ENCODE results near the gene CSRNP3.

CSRNP3 gene

GRCh38 chr2:165561516-165561915 lies 92.0 kb downstream of the CSRNP3 start:
- H3K4me3 ChIP-seq (ENCODE audit: low read depth, low read length), result no peak overlapping the region
- in situ Hi-C loops (cut with HindIII; ENCODE audit: low sequenced_read_pairs), result no loop called here
- DNase-seq (ENCODE audit: low read depth, low spot score), result no peak
- TF ChIP-seq CTCF (IDR thresholded peaks at IDR 0.05; ENCODE audit: low read depth, low read length), result no peak

GRCh38 chr2:165562233-165562632 lies 92.7 kb downstream of the CSRNP3 start:
- H3K4me3 ChIP-seq (ENCODE audit: low read depth, low read length), result no peak overlapping the region
- no peak for TF ChIP-seq CTCF (IDR thresholded peaks at IDR 0.05; ENCODE audit: low read depth, low read length)
- in situ Hi-C loops (cut with HindIII; ENCODE audit: low sequenced_read_pairs), result no loop called here
- no peak for DNase-seq (ENCODE audit: low read depth, low spot score)

GRCh38 chr2:165563468-165564225 lies 94.1 kb downstream of the CSRNP3 start:
- no peak overlapping the region for H3K4me3 ChIP-seq (ENCODE audit: low read depth, low read length)
- in situ Hi-C loops (cut with HindIII; ENCODE audit: low sequenced_read_pairs), result no loop called here
- DNase-seq (ENCODE audit: low read depth, low spot score), result no peak
- TF ChIP-seq CTCF (IDR thresholded peaks at IDR 0.05; ENCODE audit: low read depth, low read length), result no peak

GRCh38 chr2:165566008-165566407 lies 96.5 kb downstream of the CSRNP3 start:
- in situ Hi-C loops (cut with HindIII; ENCODE audit: low sequenced_read_pairs), result no loop called here
- no peak overlapping the region for H3K4me3 ChIP-seq (ENCODE audit: low read depth, low read length)
- no peak for DNase-seq (ENCODE audit: low read depth, low spot score)
- TF ChIP-seq CTCF (IDR thresholded peaks at IDR 0.05; ENCODE audit: low read depth, low read length), result no peak

GRCh38 chr2:165567273-165567672 lies 97.8 kb downstream of the CSRNP3 start:
- no peak for TF ChIP-seq CTCF (IDR thresholded peaks at IDR 0.05; ENCODE audit: low read depth, low read length)
- DNase-seq (ENCODE audit: low read depth, low spot score), result no peak
- no peak overlapping the region for H3K4me3 ChIP-seq (ENCODE audit: low read depth, low read length)
- in situ Hi-C loops (cut with HindIII; ENCODE audit: low sequenced_read_pairs), result no loop called here

- H3K4me3 ChIP-seq (ENCODE audit: low read depth, low read length), result no peak overlapping the region
- in situ Hi-C loops (cut with HindIII; ENCODE audit: low sequenced_read_pairs), result no loop called here
- DNase-seq (ENCODE audit: low read depth, low spot score), result no peak
- TF ChIP-seq CTCF (IDR thresholded peaks at IDR 0.05; ENCODE audit: low read depth, low read length), result no peak
Observed at GRCh38 chr2:165568361-165568760, 98.9 kb downstream of the CSRNP3 start.

All from astrocyte of the spinal cord (primary cell).